Adrenal gland (tissue), 19 donors: Measurements from ENCODE around the gene ST3GAL3. TPM values are rescaled to one million over a fixed set of nuclear protein-coding genes. Genes with fewer than 3 reads are reported as not detected.

Experiments
- DNase-seq, 7 donors: peaks; one replicate each; pipeline ENCODE4 v3.0.0-alpha.2; 2019 to 2020
- H3K27ac ChIP-seq, 5 donors: fragments of 200-600 bp; sonication (generic) in 4 of 5; 1 replicate in 3 of 5; 2 replicates in 2 of 5; pipeline versions ENCODE4 v1.5.1 to v1.8.0; 2016 to 2020; ENCODE audit warnings: mild to moderate bottlenecking in 1 of 5
- H3K27me3 ChIP-seq: fragments of 200-600 bp; 2 replicates; pipeline ENCODE4 v1.8.0; 2021
- H3K36me3 ChIP-seq, 2 donors: fragments of 200-600 bp; replicated peaks in 1 of 2; 1 replicate in 1 of 2; 2 replicates in 1 of 2; pipeline versions ENCODE4 v1.5.1 to v1.8.0; 2018 to 2022
- H3K4me1 ChIP-seq, 2 donors: fragments of 200-600 bp; replicated peaks in 1 of 2; 1 replicate in 1 of 2; 2 replicates in 1 of 2; pipeline versions ENCODE4 v1.5.1 to v1.8.0; 2018 to 2021
- H3K4me3 ChIP-seq, 4 donors: fragments of 200-600 bp; sonication (generic) in 3 of 4; one replicate each; pipeline ENCODE4 v1.5.1; 2016 to 2018
- H3K9me3 ChIP-seq, 3 donors: fragments of 200-600 bp; sonication (generic) in 1 of 3; replicated peaks in 1 of 3; 1 replicate in 2 of 3; 2 replicates in 1 of 3; pipeline versions ENCODE4 v1.5.1 to v1.8.0; 2016 to 2021
- POLR2A ChIP-seq, 2 donors: fragments of 450-650 bp; IDR thresholded peaks; one replicate each; pipeline ENCODE4 v1.6.1; 2017; ENCODE audit warnings: antibody characterized with exemption in 2 of 2, mild to moderate bottlenecking in 2 of 2, moderate library complexity in 1 of 2
- WGBS, 4 donors: extraction: QIAGEN DNeasy Blood & Tissue Kit in 2 of 4; methylation state at CpG; one replicate each; pipeline versions ENCODE4 v1.1.5 to v1.1.7; 2013 to 2017; 5-methylcytosine and 5-hydroxymethylcytosine counted together
- intact Hi-C, 2 donors: fragments of 100-400 bp; cut with DNase I; formaldehyde crosslinking; loops; one replicate each; pipeline versions ENCODE4 v1.14.1 to v1.15.0; 2022 to 2023
- long read RNA-seq, 10 donors: library from polyadenylated mRNA in 3 of 10; unstranded in 2 of 10; stranded (forward) in 1 of 10; transcript quantifications; one replicate each; pipeline ENCODE4 v2.0.0 and lab custom pipeline, GENCODE V29; 2021 to 2026
- polyA plus RNA-seq, 3 donors: library from polyadenylated mRNA; stranded (reverse); fragments of 200-250 nt in 2 of 3; fragments of 350-450 nt in 1 of 3; fragmentation: Illumina TruSeq in 1 of 3; extraction: RNeasy Lipid Tissue Mini Kit (QIAGEN cat#74804) in 1 of 3; gene quantifications; one replicate each; pipeline ENCODE4 v1.2.3, GENCODE V29; 2013 to 2014
- total RNA-seq, 9 donors: library from RNA; depleted of rRNA in 4 of 9; stranded (reverse); fragments of >200 nt in 4 of 9; fragments of 120-200 nt in 1 of 9; fragmentation: NEBNext Ultra II Directional in 1 of 9; extraction: Animal tissue kit (Norgen Biotek cat#: 25700) in 1 of 9; gene quantifications; one replicate each; pipeline versions ENCODE4 v1.1.0 to v1.2.4, GENCODE V29; 2013 to 2023
- TF ChIP-seq, protein P1 (sequence below), 6 experiments: fragments of 450-650 bp in 4 of 6; fragments of 200-600 bp in 2 of 6; sonication (generic) in 1 of 6; IDR thresholded peaks; 1 replicate in 5 of 6; 2 replicates in 1 of 6; pipeline versions ENCODE4 v1.5.1 to v1.8.0; 2016 to 2021; ENCODE audit warnings: antibody characterized with exemption in 6 of 6, mild to moderate bottlenecking in 2 of 6, moderate library complexity in 1 of 6
- donor health status: healthy with polysubstance abuse.
- donor health status: Bipolar disorder and iron deficiency.
- donor health status: DM: yes; HTN: yes; CAD: no.
- donor health status: DM: no; HTN: no; CAD: no.
- donor health status: DM: no; HTN: no; CAD: no.
- donor health status: DM: yes; HTN: yes; CAD: no.

Gene ST3GAL3, protein sequence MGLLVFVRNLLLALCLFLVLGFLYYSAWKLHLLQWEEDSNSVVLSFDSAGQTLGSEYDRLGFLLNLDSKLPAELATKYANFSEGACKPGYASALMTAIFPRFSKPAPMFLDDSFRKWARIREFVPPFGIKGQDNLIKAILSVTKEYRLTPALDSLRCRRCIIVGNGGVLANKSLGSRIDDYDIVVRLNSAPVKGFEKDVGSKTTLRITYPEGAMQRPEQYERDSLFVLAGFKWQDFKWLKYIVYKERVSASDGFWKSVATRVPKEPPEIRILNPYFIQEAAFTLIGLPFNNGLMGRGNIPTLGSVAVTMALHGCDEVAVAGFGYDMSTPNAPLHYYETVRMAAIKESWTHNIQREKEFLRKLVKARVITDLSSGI
- total RNA-seq: 10 to 100 TPM; 15.6 to 47.5 (median 27.6) TPM
- polyA plus RNA-seq: 10 to 100 TPM; 22.0 to 34.3 (median 33.1) TPM
- long read RNA-seq, donor 1, transcript ST3GAL3-205 (12 exons, 2,299 nt): major isoform, 10 of 14 reads
- long read RNA-seq, donor 1, partial matches to known transcripts: 0 of 14 reads
- long read RNA-seq, donor 1, other reads (novel, unspliced or antisense): 0 of 14 reads
- long read RNA-seq, donor 2, transcript ST3GAL3-205 (12 exons, 2,299 nt): major isoform, 7 of 14 reads
- long read RNA-seq, donor 2, partial matches to known transcripts: 0 of 14 reads
- long read RNA-seq, donor 2, other reads (novel, unspliced or antisense): 0 of 14 reads
- long read RNA-seq, donor 3, transcript ST3GAL3-205 (12 exons, 2,299 nt): major isoform, 12 of 15 reads
- long read RNA-seq, donor 3, partial matches to known transcripts: 0 of 15 reads
- long read RNA-seq, donor 3, other reads (novel, unspliced or antisense): 0 of 15 reads
- long read RNA-seq, donor 4, partial matches to known transcripts: 1 of 9 reads
- long read RNA-seq, donor 4, other reads (novel, unspliced or antisense): 1 of 9 reads
- long read RNA-seq, donor 5, transcript ST3GAL3-205 (12 exons, 2,299 nt): major isoform, 26 of 43 reads
- long read RNA-seq, donor 5, partial matches to known transcripts: 1 of 43 reads
- long read RNA-seq, donor 5, other reads (novel, unspliced or antisense): 4 of 43 reads
- long read RNA-seq, donor 6, transcript ST3GAL3-205 (12 exons, 2,299 nt): major isoform, 5 of 11 reads
- long read RNA-seq, donor 6, partial matches to known transcripts: 2 of 11 reads
- long read RNA-seq, donor 6, other reads (novel, unspliced or antisense): 3 of 11 reads
- long read RNA-seq, donor 7, transcript ST3GAL3-205 (12 exons, 2,299 nt): major isoform, 6 of 10 reads
- long read RNA-seq, donor 7, partial matches to known transcripts: 0 of 10 reads
- long read RNA-seq, donor 7, other reads (novel, unspliced or antisense): 0 of 10 reads
- long read RNA-seq, donor 8, transcript ST3GAL3-205 (12 exons, 2,299 nt): major isoform, 13 of 23 reads
- long read RNA-seq, donor 8, partial matches to known transcripts: 0 of 23 reads
- long read RNA-seq, donor 8, other reads (novel, unspliced or antisense): 0 of 23 reads
- long read RNA-seq, donor 9, transcript ST3GAL3-205 (12 exons, 2,299 nt): major isoform, 12 of 19 reads
- long read RNA-seq, donor 9, partial matches to known transcripts: 0 of 19 reads
- long read RNA-seq, donor 9, other reads (novel, unspliced or antisense): 0 of 19 reads
- long read RNA-seq, donor 10, partial matches to known transcripts: 0 of 4 reads
- long read RNA-seq, donor 10, other reads (novel, unspliced or antisense): 0 of 4 reads

DNA sequence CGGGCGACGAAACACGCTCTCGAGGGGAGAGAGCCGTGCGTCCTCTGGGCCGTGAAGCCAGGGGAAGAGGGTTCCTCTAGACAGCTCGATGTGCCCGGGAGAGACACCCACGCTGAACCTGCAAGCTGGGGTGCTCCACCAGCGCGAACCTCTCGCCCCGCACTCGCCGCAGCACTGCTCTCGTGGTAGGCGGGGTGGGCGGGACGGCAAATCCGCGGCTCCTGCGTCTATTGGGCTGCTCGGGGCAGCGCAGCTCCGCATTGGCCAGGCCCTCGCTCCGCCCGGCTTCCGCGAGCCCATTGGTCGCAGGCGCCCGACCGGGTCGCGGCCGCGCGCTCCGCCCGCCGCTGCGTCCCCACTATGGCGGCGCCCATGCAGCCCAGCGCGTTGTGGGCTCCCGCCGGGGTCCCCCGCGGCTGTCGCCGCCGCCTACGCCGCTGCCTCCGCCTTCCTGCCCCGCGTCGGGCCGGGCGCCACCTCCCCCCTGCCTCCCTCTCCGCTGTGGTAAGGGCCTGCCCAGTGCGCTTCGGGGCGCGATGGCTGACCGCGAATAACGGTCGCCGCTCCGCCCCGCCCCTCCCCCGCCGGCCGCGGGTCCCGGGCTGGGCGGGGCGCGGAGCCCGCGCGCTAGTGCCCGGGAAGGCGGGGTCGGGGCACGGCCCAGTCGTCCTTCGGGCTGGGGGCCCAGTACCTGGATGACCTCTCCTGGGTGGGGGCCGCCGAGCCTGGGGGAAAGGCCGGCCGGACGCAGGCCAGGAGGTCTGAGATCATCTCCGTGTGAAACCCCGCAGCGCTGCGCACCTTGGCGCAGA lies at the start of gene ST3GAL3:
Gene ST3GAL3 (plus strand): TSS at position 347 of the 812 bp plus-strand sequence. CDS start 28,727 bp downstream, outside the sequence.
- Histone ChIP-seq H3K36me3 (peaks cover 0 to 29% of the 10 kb centered on the region in 2 donors), H3K27me3 (no peaks in the 10 kb centered on the region), H3K4me1 (peaks cover 17 to 32% of the 10 kb centered on the region in 2 donors), H3K27ac (peak within 1 kb of the TSS; percentile 27 to 97 (median 91)), H3K4me3 (peak within 1 kb of the TSS; percentile 56 to 92 (median 74)), H3K9me3 (no peaks in the 10 kb centered on the region)
- peak; percentile 91 to 96 (median 94) for DNase-seq
- intact Hi-C loops: no loop called here
- TF ChIP-seq, protein P1, sequence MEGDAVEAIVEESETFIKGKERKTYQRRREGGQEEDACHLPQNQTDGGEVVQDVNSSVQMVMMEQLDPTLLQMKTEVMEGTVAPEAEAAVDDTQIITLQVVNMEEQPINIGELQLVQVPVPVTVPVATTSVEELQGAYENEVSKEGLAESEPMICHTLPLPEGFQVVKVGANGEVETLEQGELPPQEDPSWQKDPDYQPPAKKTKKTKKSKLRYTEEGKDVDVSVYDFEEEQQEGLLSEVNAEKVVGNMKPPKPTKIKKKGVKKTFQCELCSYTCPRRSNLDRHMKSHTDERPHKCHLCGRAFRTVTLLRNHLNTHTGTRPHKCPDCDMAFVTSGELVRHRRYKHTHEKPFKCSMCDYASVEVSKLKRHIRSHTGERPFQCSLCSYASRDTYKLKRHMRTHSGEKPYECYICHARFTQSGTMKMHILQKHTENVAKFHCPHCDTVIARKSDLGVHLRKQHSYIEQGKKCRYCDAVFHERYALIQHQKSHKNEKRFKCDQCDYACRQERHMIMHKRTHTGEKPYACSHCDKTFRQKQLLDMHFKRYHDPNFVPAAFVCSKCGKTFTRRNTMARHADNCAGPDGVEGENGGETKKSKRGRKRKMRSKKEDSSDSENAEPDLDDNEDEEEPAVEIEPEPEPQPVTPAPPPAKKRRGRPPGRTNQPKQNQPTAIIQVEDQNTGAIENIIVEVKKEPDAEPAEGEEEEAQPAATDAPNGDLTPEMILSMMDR (IDR thresholded peaks at IDR 0.05): no peak
- peak; percentile 66 to 86 for TF ChIP-seq POLR2A (IDR thresholded peaks at IDR 0.05)
- WGBS, 4 donors: 0 to 1% (median 0%) methylated on average over 5 to 103 of the region's 103 CpGs

DNA sequence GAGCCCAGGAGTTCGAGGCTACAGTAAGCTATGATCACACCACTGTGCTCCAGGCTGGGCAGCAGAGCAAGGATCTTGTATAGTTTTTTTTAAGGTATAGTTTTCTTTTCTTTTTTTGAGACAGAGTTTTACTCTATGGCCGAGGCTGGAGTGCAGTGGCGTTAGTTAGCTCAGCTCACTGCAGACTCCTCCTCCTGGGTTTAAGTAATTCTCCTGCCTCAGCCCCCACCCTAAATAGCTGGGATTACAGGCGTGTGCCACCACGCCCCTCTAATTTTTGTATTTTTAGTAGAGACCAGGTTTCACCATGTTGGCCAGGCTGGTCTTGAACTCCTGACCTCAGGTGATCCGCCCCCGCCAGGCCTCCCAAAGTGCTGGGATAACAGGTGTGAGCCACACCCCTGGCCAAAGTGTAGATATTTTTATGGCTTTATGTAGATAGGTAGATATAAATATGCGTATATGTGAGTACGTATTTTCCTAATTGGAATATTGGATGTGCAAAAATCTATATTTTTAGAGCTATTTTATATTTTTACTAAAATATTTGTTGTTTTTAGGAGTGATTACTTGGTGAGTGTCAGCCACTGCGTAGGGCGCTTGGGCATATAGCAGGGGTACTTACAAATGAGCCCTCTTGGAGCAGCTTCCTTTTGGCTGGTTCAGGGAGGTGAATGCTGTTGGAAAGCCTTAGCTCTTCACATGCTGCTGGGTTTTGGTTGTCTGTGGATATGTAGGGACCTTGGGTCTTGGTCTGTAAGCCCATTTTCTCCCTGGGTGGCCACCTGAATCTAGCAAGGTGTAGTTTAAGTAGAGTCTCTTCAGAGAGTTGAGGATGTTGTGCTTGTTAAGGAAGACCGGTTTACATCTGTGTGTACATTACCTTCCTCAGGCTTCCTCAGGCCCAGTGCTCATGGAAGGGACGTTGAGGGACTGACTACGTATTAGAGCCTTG lies 47.8 kb upstream of the ST3GAL3 start:
- no peaks in the 10 kb centered on the region for H3K9me3 ChIP-seq
- H3K36me3 ChIP-seq: peaks cover 0 to 93% of the 10 kb centered on the region in 2 donors
- H3K27ac ChIP-seq: no peak overlapping the region
- 90 to 93% (median 91%) methylated on average over 14 of the region's 14 CpGs for WGBS, 4 donors
- intact Hi-C loops: no loop called here
- no peaks in the 10 kb centered on the region for H3K27me3 ChIP-seq
- no peak for DNase-seq
- TF ChIP-seq POLR2A (IDR thresholded peaks at IDR 0.05): no peak
- H3K4me1 ChIP-seq: no peaks in the 10 kb centered on the region
- no peak overlapping the region for H3K4me3 ChIP-seq

DNA sequence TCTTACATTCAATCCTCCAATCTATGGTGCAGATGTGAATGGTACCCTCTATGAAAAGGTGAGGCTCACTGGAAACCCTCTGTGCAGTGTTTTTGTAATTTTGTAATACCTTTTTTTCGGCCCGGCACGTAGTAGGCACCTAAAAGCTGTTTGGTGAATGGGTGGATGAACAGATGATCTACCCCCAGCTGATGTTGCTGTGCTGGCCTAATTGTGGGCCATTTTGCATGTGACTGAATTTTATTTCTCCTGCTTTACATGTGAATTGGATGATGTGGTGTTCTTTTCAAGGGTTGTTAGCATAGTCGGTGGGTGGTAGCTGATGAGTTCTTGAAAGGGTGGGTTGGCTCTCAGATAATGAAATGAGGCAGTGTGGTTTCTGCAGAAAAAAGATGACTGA lies 47.0 kb upstream of the ST3GAL3 start:
- H3K27ac ChIP-seq: no peak overlapping the region
- H3K4me3 ChIP-seq: no peak overlapping the region
- no peaks in the 10 kb centered on the region for H3K9me3 ChIP-seq
- TF ChIP-seq POLR2A (IDR thresholded peaks at IDR 0.05): no peak
- TF ChIP-seq, protein P1 (IDR thresholded peaks at IDR 0.05): no peak
- H3K36me3 ChIP-seq: peaks cover 0 to 100% of the 10 kb centered on the region in 2 donors
- intact Hi-C loops: no loop called here
- H3K27me3 ChIP-seq: no peaks in the 10 kb centered on the region
- DNase-seq: no peak
- H3K4me1 ChIP-seq: no peaks in the 10 kb centered on the region
- 78 to 92% (median 83%) methylated on average over 4 of the region's 4 CpGs for WGBS, 4 donors
